PC-9 (cell line): Measurements from ENCODE around the gene IL4R.

Source experiments
- CTCF ChIP-seq: fragments of 200-600 bp; sonication (generic); conservative IDR thresholded peaks from 2 replicates; pipeline ENCODE4 v1.6.1; 2017; ENCODE audit warnings: mixed run types, antibody characterized with exemption, mild to moderate bottlenecking, moderate library complexity
- EZH2 ChIP-seq: fragments of 200-600 bp; sonication (generic); IDR thresholded peaks from 2 replicates; pipeline ENCODE4 v1.8.0; 2017; ENCODE audit warnings: antibody characterized with exemption, low read depth

DNA sequence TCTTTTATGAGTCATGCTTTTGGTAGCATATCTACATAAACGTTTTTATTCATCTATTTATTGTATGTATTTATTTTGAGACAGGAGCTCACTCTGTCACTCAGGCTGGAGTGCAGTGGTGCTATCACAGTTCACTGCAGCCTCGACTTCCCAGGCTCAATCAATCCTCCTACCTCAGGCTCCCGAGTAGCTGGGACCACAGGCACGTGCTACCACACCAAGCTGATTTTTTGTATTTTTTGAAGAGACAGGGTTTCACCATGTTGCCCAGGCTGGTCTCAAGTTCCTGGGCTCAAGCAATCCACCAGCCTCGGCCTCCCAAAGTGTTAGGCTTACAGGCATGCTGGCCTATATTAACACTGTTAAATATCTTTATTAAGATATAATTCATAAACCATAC is 20.4 kb upstream of the IL4R start:
- no peak for TF ChIP-seq CTCF
- TF ChIP-seq EZH2, result no peak
